GM19240 (cell line): ENCODE results near the gene PRPS2.
A peak's percentile ranks its signal among the peaks of the same experiment; 100 is the strongest.

Experiments
- DNase-seq: peaks from one replicate; pipeline ENCODE4 v3.0.0; 2011; ENCODE audit warnings: low spot score; ENCODE audit not compliant: insufficient read length

PRPS2 gene

DNA sequence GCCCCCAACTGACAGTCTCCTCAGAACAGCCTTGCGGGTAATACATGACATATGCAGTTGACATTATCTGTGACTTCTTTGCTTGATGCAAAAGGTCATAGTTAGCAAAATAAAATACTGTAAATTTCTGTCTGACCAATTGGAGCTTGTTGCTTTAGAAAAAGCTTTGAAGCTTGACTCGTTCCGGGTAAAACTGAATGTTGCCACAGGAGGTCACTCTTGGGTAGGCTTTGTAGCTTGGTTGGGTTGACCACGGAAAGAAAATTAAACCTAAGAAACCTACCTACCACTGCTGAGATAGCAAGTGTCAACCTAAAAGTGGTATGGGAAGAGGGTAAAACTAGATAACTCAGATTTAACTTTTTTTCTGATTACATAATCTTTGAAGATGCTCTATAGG lies 23.2 kb downstream of the PRPS2 start:
- peak; percentile 20 for DNase-seq

DNA sequence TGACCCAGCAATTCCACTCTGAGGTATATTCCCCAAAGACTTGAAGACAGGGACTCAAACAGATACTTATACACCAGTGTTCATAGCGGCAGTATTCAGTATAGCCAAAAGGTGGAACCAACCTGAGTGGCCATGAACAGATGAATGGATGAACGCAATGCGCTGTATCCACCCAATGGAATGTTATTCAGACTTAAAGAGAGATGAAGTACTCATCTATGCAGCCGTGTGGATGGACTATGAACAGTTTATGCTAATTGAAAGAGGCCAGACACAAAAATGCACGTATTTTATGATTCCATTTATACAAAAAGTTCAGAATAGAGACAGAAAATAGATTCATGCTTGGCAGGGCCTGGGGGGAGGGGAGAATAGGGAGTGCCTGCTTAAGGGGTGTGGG lies 26.3 kb downstream of the PRPS2 start:
- DNase-seq = no peak

DNA sequence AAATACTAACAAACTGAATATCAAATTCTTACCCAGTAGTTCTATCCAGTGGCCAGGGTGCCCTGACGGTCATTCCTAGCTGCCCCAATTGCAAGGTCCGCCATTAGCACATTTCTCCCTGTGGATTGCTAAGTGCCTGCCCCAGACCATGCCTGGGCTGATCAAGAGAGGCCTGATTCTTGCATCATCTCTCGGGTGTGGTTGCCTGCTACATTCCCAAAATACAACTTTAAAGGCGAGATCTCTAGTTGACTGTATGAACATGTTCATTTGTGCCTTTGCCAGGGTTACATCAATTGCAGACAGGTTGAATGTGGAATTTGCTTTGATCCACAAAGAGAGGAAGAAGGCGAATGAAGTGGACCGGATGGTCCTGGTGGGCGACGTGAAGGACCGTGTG lies 28.0 kb downstream of the PRPS2 start:
- DNase-seq = no peak

DNA sequence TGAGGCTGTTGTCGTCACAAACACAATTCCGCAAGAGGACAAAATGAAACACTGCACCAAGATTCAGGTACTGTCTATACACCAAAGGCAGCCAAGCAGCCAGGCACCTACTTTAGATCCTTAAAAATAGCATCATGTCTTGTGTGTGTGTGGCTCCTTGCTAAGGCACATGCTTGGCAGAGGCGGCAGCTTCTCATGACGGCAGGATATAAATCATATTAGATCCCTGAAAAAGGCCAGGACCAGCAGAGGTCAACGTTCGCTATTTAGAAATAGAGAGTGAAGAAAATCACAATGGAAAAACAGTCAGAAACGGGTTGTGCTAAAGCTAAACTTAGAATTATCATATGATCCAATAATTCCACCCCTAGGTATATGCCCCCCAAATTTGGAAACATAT lies 29.5 kb downstream of the PRPS2 start:
- no peak for DNase-seq

DNA sequence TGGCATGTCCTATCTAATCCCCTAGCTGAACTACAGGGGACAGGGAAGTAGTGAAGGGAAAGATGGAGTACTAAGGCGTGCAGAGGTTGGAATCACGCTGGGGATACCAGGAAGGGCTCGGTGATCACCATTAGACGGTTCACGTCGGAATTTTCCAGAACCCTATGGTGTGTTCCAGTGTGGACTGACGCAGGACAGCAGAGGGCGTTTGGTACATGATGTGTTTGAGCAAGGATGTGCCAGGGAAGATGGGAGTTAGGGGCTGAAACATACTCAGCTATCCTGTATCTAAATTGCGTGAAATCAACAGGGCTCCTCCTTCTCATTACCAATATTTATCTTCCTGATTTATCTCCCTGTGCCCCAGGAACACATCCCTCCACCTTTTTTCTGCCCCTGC lies 33.7 kb downstream of the PRPS2 start:
- DNase-seq = no peak

DNA sequence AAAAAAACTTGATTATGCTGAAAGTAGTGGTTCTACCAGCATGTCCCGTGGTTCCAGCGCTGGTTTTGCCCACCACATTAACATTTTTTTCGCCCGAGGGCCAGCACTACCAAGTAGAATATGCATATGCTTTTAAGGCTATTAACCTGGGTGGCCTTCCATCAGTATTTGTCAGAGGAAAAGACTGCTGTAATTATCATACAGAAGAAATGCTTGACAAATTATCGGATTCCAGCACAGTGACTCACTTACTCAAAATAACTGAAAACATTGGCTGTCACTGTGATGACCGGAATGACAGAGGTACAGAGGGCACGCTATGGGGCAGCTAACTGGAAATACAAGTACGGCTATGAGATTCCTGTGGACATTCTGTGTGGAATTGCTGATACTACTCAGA lies 34.6 kb downstream of the PRPS2 start:
- no peak for DNase-seq

DNA sequence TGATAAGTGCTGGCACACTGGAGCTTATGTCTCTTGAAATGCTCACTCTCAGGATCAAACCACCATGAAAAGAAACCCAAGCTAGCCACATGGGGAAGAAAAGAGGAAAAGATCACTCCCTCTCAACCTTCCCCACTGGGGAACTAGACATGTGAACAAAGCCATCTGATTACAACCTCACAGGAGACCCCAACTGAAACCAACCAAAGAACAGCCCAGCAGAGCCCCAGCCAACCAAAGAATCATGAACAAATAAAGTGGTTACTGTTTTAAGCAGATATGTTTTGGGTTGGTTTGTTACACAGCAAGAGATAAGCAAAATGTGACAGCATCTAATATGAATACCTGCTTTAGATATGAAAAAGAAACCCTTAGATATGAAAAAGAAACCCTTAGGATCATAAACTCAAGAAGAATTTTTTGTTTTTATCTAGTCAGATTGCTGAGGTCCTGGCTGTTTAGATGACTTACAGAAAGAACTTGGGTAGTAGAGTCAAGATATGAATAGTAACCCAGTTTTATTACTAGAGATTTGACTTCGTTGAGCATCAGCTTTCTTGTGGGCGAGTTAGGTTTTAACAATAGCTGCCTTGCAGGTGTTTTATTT lies 52.0 kb downstream of the PRPS2 start:
- no peak for DNase-seq

DNA sequence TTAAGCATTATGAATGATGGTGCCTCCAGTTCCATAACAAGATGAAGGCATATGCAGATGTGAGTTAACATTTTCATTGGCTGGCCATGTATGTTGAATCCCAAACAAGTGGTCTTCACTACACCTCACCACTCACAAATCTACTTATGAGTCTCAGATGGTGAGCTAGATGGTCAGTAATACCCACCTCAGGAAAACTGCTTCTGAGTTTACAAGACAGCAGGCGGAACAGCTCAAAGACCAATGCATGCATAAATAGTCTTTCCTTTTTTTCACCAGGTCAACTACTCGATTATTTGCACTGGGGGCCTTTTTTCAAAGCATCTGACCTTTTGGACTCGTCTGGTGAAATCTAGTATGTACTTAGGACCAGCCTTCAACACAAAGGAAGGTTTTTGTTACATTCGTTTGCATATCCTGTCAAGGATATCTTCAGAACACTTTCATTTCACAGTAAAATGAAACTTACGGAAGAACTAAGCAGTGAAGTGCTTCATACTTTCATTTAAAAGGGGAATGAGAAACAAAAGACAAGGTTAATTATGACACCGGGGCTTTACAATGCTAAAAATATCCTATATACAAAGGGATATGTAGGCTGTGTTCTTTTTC lies 52.6 kb downstream of the PRPS2 start:
- no peak for DNase-seq

DNA sequence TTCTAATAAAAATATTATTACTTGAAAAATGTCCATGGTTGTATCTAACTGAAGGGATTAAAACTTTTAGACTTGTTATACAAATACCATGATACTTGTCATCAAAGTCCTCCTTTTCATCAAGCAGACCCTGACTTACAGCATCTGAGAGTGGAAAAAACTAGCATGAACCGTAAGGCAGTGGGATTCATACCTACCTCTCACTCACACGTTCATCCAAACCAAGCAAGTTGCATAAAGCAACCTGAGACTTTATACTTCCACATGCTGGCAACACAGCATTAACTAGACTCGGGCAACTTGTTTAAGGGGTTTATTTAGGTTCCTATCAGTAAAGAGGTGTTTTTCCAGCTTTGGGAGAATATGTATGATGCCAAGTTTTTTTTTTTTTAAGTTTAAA lies 53.1 kb downstream of the PRPS2 start:
- no peak for DNase-seq

DNA sequence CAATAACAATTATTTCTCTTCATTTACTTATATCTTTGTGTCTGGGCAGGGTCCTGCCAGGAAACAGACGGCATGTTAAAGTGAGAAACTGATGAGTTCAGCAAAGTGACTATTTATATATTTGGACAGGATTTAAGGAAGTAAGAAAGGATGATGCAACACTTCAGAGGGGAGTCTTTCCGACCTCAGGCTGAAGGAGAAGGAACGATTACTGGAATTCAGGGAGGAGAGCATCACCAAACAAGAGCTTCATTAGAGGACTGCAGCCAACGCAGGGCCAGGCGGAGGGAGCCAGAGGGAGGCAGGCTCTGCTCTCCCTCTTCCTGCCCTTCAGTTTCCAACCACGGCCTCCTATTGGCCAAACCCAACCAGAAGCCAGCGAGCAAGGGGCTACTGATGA lies 74.1 kb downstream of the PRPS2 start:
- DNase-seq = no peak

DNA sequence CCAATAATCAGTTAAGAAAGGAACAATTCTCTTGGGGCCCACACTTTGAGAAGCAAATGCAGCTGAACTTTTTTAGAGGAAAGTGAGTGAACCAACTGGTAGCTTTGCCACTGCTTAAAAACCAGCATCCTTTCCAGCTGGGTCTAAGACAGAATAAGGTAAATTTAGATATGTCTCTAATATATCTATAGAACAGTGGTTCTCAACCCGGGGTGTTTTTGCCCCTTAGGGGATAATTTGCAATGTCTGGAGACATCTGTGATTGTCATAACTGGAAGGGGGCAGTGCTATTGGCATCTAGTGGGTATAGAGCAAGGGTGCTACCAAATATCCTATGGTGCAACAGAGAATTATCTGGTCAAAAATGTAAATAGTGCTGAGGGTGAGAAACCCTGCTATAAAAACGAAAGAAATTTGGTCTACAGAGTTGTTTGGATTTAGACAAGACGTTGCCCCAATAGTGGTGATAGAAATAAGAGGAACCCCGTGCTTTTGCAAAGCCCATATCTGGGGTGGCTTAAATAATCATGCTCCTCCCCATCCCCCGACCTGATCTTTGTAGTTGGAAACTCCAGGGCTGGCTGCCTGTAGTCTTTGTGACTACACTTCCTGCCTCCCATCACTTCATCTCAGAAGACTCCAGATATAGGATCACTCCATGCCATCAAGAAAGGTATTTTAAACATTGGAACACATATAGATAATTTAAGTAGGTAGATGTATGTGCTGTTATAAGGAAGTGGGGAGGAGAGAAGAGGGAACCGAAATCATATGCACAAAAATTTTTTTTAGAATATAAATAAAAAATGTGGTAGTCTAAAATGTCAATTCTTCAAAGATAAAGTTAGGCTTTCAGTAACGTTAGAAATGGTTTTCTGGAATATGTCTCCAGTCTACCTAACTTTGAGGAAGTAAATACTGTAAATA lies 75.5 kb downstream of the PRPS2 start, which contains the start of gene TLR7:
TLR7 (plus strand) TSS at position 622 of the 927 bp plus-strand sequence. CDS start 507 bp downstream, outside the sequence.
- no peak for DNase-seq

DNA sequence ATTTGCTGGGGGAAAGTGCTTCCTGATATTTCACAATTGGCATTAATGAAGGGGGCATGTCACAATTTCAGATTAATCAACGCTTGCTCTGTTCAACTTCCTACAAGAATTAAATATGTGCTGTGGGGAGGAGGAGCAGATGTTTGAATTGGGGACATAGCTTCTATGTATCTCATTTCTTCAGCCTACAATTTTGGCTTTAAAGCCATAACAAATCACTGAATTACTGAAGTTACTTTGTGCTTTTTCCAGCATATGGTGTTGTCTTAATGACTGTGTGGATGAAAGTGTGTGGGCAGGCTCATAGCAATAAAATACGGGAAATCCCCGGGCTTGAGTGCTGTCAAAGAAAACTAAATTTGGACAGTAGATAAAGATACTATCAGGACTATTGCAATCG lies 76.5 kb downstream of the PRPS2 start:
- no peak for DNase-seq

DNA sequence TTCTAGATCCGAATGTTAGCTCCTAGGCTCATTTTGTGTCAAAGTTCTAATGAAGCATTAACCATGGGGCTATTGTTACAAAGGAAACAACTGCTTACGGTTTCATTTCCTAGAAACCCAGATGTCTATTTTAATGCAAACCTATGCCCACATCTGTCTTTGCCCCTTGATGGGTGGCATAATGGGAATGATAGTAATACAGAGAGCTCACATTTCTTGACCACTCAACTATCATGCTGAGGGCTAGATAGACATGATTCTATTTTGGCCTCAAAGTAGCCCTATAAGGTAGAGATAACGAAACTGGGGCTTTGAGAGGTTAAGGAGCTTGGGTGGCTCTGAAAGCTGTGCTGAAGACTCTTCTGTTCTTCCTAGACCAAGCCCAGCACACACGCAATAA lies 77.5 kb downstream of the PRPS2 start:
- no peak for DNase-seq

DNA sequence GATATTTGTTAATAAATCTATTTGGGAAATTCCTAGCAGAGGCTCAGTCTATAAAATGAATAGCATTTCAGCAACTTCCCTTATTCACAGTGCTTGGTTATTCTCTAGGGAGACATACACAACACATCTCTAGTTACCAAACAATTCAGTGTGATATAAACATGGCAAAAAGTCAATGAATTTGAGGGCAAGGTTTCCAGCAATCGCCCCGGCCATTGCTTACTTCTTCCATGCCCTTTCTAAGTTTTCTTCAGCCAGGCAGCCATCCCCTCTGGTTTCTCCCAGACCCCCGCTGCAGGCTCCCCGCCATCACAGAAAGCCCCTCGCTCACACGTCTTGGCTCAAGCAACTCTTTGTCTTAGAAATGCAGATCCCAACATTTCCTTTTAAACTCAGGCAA lies 80.0 kb downstream of the PRPS2 start:
- DNase-seq = no peak

DNA sequence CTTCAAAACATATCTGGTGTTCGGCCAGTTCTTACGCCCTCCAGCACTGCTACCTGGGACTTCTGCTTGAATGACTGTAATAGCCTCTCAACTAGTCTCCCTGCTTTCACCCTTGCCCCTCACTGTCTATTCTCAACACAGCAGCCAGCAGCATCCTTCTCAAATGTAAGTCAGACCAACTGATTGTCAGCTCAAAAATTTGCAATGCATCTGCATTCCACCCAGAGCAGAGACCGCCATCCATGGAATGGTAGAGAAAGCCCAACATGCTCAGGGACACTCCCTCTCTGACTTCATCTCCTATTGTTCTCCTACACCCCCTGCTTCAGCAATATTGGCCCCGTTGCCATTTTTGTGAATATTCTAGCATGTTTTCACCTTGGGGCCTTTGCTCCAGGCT lies 81.5 kb downstream of the PRPS2 start:
- DNase-seq = no peak
